HFF-Myc (cell line): ENCODE results near the gene DNAI4.

Source experiments
- DNase-seq: peaks from one replicate; pipeline ENCODE4 v3.0.0-alpha.2; 2011; ENCODE audit warnings: low read depth; ENCODE audit errors: extremely low read depth
- H3K4me3 ChIP-seq: replicated peaks from 2 replicates; pipeline ENCODE4 v1.5.1; 2011; ENCODE audit warnings: low read depth, mild to moderate bottlenecking, control low read depth, low read length
- CTCF ChIP-seq: IDR thresholded peaks from 2 replicates; pipeline ENCODE4 v1.5.1; 2012; ENCODE audit warnings: mild to moderate bottlenecking, low read depth, low read length, control low read depth; ENCODE audit errors: missing control alignments

Gene DNAI4

DNA sequence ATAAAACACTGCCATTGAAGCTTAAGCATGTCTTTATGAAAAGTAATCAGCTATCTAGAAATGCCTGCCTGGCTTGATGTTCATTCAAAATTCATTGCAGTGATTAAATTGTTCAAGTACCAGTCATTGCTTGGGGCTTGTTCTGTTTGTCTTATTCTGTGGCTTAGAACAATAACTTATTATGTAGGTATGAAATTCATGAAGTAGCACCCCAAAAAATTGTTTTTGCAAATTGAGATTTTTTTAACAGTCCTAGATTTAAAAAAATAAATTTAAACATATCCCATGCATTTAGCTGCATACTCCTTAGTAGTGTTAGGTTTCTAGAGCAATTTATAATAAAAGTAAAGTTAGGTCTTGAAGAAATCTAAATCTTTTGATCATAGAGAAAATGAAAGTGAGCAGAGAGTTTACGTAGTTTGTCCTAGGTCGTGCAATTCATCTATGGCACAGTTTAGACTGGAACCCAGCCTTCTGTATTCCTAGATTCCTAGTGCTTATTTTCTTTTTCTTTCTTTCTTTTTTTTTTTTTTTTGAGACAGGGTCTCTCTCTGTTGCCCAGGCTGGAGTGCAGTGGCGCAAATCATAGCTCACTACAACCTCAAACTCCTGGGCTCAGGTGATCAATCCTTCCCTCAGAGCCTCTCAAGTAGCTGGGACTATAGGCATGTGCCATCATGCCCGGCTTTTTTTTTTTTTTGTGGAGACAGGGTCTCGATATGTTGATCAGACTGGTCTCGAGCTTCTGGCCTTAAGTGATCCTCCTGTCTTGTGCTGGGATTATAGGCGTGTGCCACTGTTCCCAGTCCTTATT lies 9.4 kb upstream of the DNAI4 start:
- no peak for DNase-seq
- no peak overlapping the region for H3K4me3 ChIP-seq
- TF ChIP-seq CTCF = no peak

GRCh38 chr1:66932291-66932690 lies 7.6 kb upstream of the DNAI4 start:
- no peak for TF ChIP-seq CTCF
- no peak for DNase-seq
- H3K4me3 ChIP-seq = peak overlapping the region; percentile 73; the same call in 1 of the 2 replicates

- TF ChIP-seq CTCF = no peak
- no peak for DNase-seq
- peak overlapping the region; percentile 73 for H3K4me3 ChIP-seq
These were observed 6.9 kb upstream of the DNAI4 start for GRCh38 chr1:66931590-66931989.

GRCh38 chr1:66930823-66931174 lies 6.1 kb upstream of the DNAI4 start:
- DNase-seq = no peak
- no peak for TF ChIP-seq CTCF
- peak overlapping the region; percentile 73 for H3K4me3 ChIP-seq

DNA sequence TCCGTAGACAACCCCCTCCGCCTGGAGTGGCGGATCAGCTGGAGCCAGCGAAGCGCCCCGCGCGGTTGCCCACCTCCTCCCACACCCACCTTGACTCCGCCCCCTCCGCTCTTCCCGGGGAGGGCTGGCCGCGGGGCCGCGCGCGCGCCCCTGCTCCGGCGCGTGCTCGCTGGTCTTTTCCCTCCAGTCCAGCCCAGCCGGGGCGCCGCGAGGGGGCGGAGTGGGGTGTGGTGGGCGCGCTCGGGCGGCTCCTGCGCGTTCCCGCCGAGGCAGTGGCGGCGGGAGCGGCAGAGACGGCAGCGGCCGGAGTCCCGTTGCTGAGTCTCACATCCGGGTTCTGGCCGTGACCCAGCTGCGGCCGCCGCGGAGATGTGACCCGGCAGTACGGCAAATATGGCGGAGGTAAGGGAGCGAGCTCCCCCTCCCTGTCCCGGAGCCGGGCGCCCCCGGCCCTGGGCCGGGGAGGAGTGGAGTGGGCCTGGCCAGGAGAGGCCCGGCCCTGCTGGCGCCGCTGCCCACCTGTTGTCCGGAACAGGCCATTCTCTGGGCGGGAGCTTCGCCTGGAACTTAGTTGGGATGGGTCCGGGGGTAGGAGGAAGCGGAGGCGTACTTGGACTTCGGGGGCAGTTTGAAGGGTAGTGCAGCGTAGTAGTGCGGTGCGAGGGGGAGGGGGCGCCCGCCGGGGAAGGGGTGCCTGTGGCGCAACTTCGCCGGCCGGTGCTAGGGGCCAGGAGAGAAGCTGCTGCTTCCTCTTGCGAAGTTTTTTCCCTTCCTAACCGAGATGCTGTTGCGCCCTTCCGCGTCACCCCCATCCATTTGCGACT lies 5.6 kb upstream of the DNAI4 start:
- DNase-seq = peak; percentile 63
- peak overlapping the region; percentile 73 for H3K4me3 ChIP-seq
- TF ChIP-seq CTCF = peak; percentile 23

GRCh38 chr1:66929691-66929998 lies 5.0 kb upstream of the DNAI4 start:
- DNase-seq = no peak
- TF ChIP-seq CTCF = no peak
- H3K4me3 ChIP-seq = peak overlapping the region; percentile 73
